ENCODE measurements around the gene IL1RL1.
"Not testable (repeated sequence)": the region's sequence is repeated elsewhere in the genome, so short reads cannot be mapped to it uniquely, and the experiment has no call there.

Gene IL1RL1

DNA sequence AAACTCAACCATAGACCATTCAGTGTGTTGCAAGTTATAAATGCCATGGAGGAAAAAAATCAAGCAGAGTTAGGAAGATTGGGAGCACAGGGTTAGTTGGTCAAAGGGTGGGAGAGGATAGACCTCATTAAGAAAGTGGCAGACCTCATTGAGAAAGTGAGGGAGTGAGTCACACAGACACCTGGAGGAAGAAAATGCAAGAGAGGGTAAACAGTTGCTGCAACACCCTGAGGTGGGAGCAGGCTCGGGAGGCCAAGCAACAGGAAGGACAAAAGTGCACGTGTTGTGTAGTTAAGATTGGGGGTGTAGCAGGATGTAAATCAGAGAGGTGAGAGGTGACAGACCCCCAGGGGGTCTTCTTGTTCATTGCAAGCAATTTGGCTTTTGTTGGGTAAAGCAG is 6.4 kb downstream of the IL1RL1 start:
- Histone ChIP-seq H3K36me3 (ENCODE audit: control insufficient read depth, insufficient read depth, low read length) (no peaks in the 10 kb centered on the region), H3K4me3 (ENCODE audit: low read depth, low read length) (no peak overlapping the region), H3K9me3 (ENCODE audit: control insufficient read depth, insufficient read depth, low read length) (no peaks in the 10 kb centered on the region), H3K9ac (ENCODE audit: low read depth, low read length) (no peak overlapping the region), H3K27me3 (ENCODE audit: control insufficient read depth, insufficient read depth, low read length) (no peaks in the 10 kb centered on the region), H3K4me1 (ENCODE audit: control insufficient read depth, insufficient read depth, low read length) (no peaks in the 10 kb centered on the region)

DNA sequence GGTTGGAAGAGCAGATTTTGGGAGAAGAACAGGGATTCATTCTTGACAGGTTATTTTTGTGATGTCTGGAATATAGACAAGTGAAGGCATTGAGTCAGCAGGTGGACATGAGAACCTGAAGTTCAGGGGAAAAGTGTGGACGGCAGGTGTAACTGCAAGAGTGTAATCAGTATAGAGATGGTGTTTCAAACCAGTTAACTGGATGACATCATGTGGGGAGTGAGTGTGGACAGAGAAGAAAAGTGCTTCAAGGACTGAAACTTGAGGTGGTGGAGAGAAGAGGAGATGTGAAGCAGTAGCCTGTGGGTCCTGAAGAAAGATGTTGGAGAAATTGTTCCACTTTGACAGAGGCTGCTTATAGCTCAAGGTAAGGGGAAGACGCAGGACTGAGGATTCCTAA is 7.1 kb downstream of the IL1RL1 start:
- Histone ChIP-seq H3K9ac (ENCODE audit: low read depth, low read length) (no peak overlapping the region), H3K36me3 (ENCODE audit: control insufficient read depth, insufficient read depth, low read length) (no peaks in the 10 kb centered on the region), H3K4me1 (ENCODE audit: control insufficient read depth, insufficient read depth, low read length) (no peaks in the 10 kb centered on the region), H3K27me3 (ENCODE audit: control insufficient read depth, insufficient read depth, low read length) (no peaks in the 10 kb centered on the region), H3K4me3 (ENCODE audit: low read depth, low read length) (no peak overlapping the region), H3K9me3 (ENCODE audit: control insufficient read depth, insufficient read depth, low read length) (no peaks in the 10 kb centered on the region)

DNA sequence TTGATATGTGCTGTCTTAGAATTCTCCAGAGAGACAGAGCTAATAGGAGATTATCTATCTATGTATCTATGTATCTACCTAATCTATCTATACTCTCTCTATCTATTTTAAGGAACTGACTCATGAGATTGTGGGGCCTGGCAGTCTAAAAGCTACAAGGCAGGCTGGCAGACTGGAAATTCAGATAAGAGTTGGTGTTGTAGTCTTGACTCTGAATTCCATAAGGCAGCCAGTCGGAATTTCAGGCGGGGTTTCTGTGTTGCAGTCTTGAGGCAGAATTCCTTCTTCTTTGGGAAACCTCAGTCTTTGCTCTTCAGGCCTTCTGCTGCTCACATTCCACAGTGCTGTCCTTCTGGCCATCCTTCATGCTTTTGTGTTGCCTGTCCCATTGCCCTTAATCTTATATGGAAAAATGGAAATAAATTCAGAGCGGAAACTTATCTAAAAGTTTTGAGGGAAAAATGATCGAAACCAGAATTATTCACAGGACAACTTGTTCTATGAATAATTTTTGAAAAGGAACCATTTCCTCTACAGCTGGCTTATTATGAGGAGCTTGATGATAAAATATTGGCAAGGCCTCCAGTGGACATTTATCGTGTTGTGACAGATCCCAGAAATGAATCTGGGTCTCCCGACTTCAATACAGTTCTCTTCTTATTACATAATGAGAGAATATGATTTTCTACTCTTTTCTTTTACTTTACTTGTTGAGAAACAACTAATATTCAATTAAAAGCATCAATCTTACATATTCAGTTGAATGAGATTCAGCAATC is 10.8 kb downstream of the IL1RL1 start:
- Histone ChIP-seq H3K9ac (ENCODE audit: low read depth, low read length) (no peak overlapping the region), H3K36me3 (ENCODE audit: control insufficient read depth, insufficient read depth, low read length) (no peaks in the 10 kb centered on the region), H3K4me1 (ENCODE audit: control insufficient read depth, insufficient read depth, low read length) (no peaks in the 10 kb centered on the region), H3K9me3 (ENCODE audit: control insufficient read depth, insufficient read depth, low read length) (peaks cover 4% of the 10 kb centered on the region), H3K4me3 (ENCODE audit: low read depth, low read length) (no peak overlapping the region), H3K27me3 (ENCODE audit: control insufficient read depth, insufficient read depth, low read length) (no peaks in the 10 kb centered on the region)

DNA sequence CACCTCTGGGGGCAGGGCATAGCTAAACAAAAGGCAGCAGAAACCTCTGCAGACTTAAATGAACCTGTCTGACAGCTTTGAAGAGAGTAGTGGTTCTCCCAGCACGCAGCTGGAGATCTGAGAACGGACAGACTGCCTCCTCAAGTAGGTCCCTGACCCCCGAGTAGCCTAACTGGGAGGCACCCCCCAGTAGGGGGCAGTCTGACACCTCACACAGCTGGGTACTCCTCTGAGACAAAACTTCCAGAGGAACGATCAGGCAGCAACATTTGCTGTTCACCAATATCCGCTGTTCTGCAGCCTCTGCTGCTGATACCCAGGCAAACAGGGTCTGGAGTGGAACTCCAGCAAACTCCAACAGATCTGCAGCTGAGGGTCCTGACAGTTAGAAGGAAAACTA is 13.6 kb downstream of the IL1RL1 start:
- H3K27me3 ChIP-seq (ENCODE audit: control insufficient read depth, insufficient read depth, low read length); H3K4me1 ChIP-seq (ENCODE audit: control insufficient read depth, insufficient read depth, low read length); H3K9me3 ChIP-seq (ENCODE audit: control insufficient read depth, insufficient read depth, low read length); H3K9ac ChIP-seq (ENCODE audit: low read depth, low read length); H3K36me3 ChIP-seq (ENCODE audit: control insufficient read depth, insufficient read depth, low read length); H3K4me3 ChIP-seq (ENCODE audit: low read depth, low read length): not testable (repeated sequence)

DNA sequence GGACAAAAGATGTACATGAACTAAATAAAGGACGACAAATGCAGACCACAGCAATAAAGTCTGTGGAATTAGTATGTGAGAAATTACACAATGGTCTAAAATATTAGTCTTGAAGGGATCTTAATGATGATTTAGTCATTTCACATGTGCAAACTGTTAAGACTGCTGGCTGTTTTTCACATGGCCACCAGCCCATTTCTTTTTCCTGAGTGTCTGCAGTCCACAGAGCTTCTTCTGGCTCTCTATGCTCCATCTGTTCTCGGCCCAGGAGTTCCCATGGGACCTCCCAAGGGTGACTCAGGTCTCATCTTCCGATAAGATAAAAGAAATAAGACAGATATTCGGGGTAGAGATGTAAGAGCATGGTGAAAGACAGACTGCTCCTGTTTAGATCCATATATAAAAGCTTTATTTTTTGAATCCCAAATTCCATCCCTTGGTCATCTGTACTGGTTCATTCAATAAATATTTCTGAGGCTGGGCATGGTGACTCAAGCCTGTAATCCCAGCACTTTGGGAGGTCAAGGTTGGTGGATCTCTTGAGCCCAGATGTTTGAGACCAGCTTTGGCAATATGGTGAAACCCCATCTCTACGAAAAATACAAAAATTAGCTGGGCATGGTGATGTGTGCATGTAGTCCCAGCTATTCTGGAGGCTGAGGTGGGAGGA is 20.1 kb downstream of the IL1RL1 start:
- Histone ChIP-seq H3K36me3 (ENCODE audit: control insufficient read depth, insufficient read depth, low read length) (no peaks in the 10 kb centered on the region), H3K27me3 (ENCODE audit: control insufficient read depth, insufficient read depth, low read length) (no peaks in the 10 kb centered on the region), H3K4me1 (ENCODE audit: control insufficient read depth, insufficient read depth, low read length) (no peaks in the 10 kb centered on the region), H3K4me3 (ENCODE audit: low read depth, low read length) (no peak overlapping the region), H3K9ac (ENCODE audit: low read depth, low read length) (no peak overlapping the region), H3K9me3 (ENCODE audit: control insufficient read depth, insufficient read depth, low read length) (no peaks in the 10 kb centered on the region)

DNA sequence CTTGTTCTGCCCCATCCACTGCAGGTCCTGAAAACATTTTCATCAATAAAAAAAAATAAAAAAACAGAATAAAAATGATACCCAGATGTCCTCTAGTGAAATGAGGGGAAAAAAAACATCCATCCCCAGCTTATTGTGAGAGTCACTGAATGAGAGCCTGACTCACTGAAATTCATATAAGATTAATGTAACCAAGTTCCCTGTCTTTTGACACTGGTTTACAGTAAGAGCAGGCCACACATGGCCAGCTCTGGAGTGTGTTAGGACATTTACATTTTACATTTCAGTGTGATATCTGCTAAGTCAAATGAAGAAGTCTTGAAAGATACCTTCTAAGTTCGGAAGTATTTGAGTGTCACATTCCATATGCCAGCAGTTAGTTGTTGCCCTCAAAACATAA is 23.1 kb downstream of the IL1RL1 start:
- H3K4me1 ChIP-seq (ENCODE audit: control insufficient read depth, insufficient read depth, low read length) = no peaks in the 10 kb centered on the region
- no peaks in the 10 kb centered on the region for H3K9me3 ChIP-seq (ENCODE audit: control insufficient read depth, insufficient read depth, low read length)
- no peaks in the 10 kb centered on the region for H3K36me3 ChIP-seq (ENCODE audit: control insufficient read depth, insufficient read depth, low read length)
- H3K4me3 ChIP-seq (ENCODE audit: low read depth, low read length) = no peak overlapping the region
- no peak overlapping the region for H3K9ac ChIP-seq (ENCODE audit: low read depth, low read length)
- H3K27me3 ChIP-seq (ENCODE audit: control insufficient read depth, insufficient read depth, low read length) = no peaks in the 10 kb centered on the region

DNA sequence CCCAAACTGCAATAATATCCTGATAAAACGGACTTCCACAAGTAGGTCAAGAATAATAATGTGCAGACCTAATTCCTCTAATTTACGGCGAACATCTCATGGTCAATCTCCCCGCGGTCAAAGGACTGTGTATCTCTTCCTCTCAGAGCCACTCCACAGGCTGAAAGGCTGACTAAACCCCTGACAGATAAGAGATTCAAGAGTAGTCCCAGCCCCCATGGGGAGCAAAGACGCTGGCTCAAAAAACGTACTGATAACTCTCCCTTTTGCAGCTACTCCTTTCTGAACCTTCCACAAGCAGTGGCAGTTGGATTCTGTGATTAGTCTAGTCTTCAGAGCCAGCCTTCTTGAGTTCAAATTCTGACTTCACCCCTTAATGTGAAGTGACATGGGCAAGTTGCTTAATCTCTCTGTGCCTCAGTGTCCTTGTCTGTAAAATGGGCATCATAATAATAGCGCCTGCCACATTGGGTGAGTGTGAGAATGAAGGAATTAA is 24.6 kb downstream of the IL1RL1 start:
- no peaks in the 10 kb centered on the region for H3K9me3 ChIP-seq (ENCODE audit: control insufficient read depth, insufficient read depth, low read length)
- H3K4me3 ChIP-seq (ENCODE audit: low read depth, low read length) = no peak overlapping the region
- no peaks in the 10 kb centered on the region for H3K4me1 ChIP-seq (ENCODE audit: control insufficient read depth, insufficient read depth, low read length)
- no peaks in the 10 kb centered on the region for H3K27me3 ChIP-seq (ENCODE audit: control insufficient read depth, insufficient read depth, low read length)
- H3K36me3 ChIP-seq (ENCODE audit: control insufficient read depth, insufficient read depth, low read length) = no peaks in the 10 kb centered on the region
- H3K9ac ChIP-seq (ENCODE audit: low read depth, low read length) = no peak overlapping the region

DNA sequence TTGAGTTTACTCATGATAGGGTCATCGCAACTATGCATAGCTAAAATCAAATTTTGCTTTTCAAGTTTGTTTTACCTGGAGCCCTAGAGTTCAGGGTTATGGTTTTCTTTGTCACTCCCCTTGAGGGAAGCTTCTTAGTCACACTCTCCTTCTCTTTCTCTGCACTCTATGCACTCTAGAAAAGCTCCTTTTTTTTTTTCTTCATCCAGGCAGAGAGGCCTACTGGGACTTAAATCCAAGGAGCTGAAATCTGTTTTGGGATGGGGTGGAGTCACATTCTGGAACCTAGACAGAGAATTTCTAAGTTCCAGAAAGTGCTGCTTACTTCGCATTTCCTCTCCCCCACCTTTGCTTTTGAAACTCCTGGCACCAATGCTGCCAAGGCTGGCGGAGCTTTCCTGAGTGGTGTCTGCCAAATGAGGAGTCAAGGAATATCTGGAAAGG is 25.2 kb downstream of the IL1RL1 start:
- no peaks in the 10 kb centered on the region for H3K4me1 ChIP-seq (ENCODE audit: control insufficient read depth, insufficient read depth, low read length)
- no peak overlapping the region for H3K4me3 ChIP-seq (ENCODE audit: low read depth, low read length)
- no peaks in the 10 kb centered on the region for H3K9me3 ChIP-seq (ENCODE audit: control insufficient read depth, insufficient read depth, low read length)
- no peaks in the 10 kb centered on the region for H3K27me3 ChIP-seq (ENCODE audit: control insufficient read depth, insufficient read depth, low read length)
- H3K36me3 ChIP-seq (ENCODE audit: control insufficient read depth, insufficient read depth, low read length) = no peaks in the 10 kb centered on the region
- H3K9ac ChIP-seq (ENCODE audit: low read depth, low read length) = no peak overlapping the region

DNA sequence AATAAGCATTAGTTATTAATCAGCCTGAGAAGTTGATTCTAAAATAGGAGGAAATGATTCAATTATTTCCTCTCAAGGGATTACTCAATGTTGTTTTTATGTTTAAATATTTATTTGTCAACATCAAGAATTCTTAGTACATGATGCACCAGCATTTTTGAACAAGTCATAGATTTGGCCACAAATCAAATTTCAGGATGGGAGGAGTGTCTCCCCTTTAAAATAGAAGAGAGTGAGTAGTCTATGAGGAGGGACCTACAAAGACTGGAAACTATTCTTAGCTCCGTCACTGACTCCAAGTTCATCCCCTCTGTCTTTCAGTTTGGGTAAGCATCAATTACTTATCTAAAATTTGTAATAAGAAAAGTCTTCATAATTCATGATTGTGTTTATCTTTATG is 25.6 kb downstream of the IL1RL1 start:
- H3K36me3 ChIP-seq (ENCODE audit: control insufficient read depth, insufficient read depth, low read length) = no peaks in the 10 kb centered on the region
- no peak overlapping the region for H3K9ac ChIP-seq (ENCODE audit: low read depth, low read length)
- H3K4me1 ChIP-seq (ENCODE audit: control insufficient read depth, insufficient read depth, low read length) = no peaks in the 10 kb centered on the region
- no peak overlapping the region for H3K4me3 ChIP-seq (ENCODE audit: low read depth, low read length)
- no peaks in the 10 kb centered on the region for H3K9me3 ChIP-seq (ENCODE audit: control insufficient read depth, insufficient read depth, low read length)
- H3K27me3 ChIP-seq (ENCODE audit: control insufficient read depth, insufficient read depth, low read length) = no peaks in the 10 kb centered on the region

DNA sequence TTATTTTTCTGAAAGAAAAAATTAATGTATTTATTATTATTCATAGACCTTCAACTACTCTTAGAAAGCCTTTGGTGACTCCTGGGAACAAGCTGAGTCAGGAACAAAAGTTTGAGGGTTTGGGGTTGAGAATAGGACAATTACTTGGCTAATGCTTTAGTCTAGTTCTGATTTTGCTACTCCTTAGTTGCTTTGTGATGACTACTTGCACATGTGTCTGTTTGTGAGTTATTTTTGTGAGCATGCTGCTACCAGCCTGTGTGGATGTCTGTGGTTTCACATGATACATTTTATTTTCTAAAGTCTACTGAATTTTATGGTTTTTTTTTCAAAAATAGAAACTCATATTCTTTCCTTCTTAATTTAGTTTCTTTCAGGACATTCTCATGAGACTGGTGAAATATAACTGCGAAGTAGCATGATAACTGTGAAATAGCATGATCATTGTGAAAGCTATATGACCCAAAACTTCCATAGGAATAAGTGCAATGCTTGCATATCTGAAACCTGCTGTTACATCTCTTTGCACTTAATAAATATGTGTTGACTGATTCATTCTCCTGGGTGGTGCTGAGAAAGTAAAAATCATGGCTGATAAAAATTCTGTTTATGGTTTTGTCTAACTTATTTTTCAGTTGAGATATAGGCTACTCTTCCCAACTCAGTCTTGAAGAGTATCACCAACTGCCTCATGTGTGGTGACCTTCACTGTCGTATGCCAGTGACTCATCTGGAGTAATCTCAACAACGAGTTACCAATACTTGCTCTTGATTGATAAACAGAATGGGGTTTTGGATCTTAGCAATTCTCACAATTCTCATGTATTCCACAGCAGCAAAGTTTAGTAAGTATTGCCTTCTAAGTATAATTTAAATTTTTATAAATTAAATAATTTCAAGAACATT is 26.4 kb downstream of the IL1RL1 start:
- Histone ChIP-seq H3K27me3 (ENCODE audit: control insufficient read depth, insufficient read depth, low read length) (no peaks in the 10 kb centered on the region), H3K4me1 (ENCODE audit: control insufficient read depth, insufficient read depth, low read length) (no peaks in the 10 kb centered on the region), H3K36me3 (ENCODE audit: control insufficient read depth, insufficient read depth, low read length) (no peaks in the 10 kb centered on the region), H3K4me3 (ENCODE audit: low read depth, low read length) (no peak overlapping the region), H3K9me3 (ENCODE audit: control insufficient read depth, insufficient read depth, low read length) (no peaks in the 10 kb centered on the region), H3K9ac (ENCODE audit: low read depth, low read length) (no peak overlapping the region)

DNA sequence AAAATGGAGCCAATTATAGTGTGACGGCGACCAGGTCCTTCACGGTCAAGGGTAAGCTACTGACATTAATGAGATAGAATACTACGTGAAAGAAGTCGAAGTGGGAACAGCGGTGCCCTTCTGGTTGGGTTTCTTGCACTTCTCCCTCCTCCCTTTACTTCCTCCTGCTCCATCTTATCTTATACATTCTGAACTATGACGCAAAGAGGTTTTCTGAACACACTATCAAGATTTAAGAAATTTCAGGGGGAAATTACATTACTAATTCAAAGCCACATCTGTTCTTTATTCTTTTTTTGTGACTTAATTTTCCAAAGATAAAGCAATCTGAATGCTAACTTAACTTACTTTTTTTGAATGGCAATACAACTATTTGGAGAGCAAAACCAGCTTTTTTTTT is 29.4 kb downstream of the IL1RL1 start:
- no peak overlapping the region for H3K4me3 ChIP-seq (ENCODE audit: low read depth, low read length)
- no peak overlapping the region for H3K9ac ChIP-seq (ENCODE audit: low read depth, low read length)

More for the DNA sequence above, 29.4 kb downstream of the IL1RL1 start:
- Histone ChIP-seq H3K27me3 (ENCODE audit: control insufficient read depth, insufficient read depth, low read length) (no peaks in the 10 kb centered on the region), H3K4me1 (ENCODE audit: control insufficient read depth, insufficient read depth, low read length) (no peaks in the 10 kb centered on the region), H3K36me3 (ENCODE audit: control insufficient read depth, insufficient read depth, low read length) (no peaks in the 10 kb centered on the region), H3K9me3 (ENCODE audit: control insufficient read depth, insufficient read depth, low read length) (no peaks in the 10 kb centered on the region)
